Measurements from ENCODE around the gene CCT2. TPM values are rescaled to one million over a fixed set of nuclear protein-coding genes. Genes with fewer than 3 reads are reported as not detected.

Gene CCT2
- total RNA-seq, 1 experiment from 2014 or later = 345 TPM

DNA sequence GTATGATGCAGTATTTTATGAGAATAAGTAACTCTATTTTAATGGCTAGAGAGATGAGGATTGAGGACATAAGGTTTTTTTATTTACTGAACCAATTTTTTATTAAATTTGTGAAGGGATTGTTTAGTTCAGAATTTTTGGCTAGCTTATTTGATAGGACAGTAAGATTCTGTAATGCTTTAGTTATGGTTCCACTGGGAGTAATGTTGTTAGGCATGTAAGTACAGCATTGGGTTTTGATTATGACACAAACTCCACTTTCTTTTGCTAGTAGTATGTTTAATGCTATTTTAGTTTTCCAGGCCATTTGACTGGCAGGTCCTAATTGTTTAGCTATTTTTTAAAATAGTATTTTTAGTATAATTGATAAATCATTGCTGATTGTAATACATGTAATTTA is 59.3 kb downstream of the CCT2 start:
- Histone ChIP-seq H4K20me1 (ENCODE audit: low read length) (no peaks in the 10 kb centered on the region), H3K4me2 (ENCODE audit: low read length) (no peak overlapping the region), H3K27ac (ENCODE audit: low read length) (no peak overlapping the region), H3F3A (ENCODE audit: low read length, unreplicated experiment) (no peaks in the 10 kb centered on the region), H3K9me2 (replicated peaks; ENCODE audit: low read length) (no peaks in the 10 kb centered on the region), H3K9me3 (ENCODE audit: low read length) (no peaks in the 10 kb centered on the region), H2AFZ (ENCODE audit: low read length) (no peak overlapping the region), H3K9ac (ENCODE audit: low read length) (no peak overlapping the region), H3K27me3 (ENCODE audit: low read length) (no peaks in the 10 kb centered on the region), H3K4me3 (ENCODE audit: low read length) (no peak overlapping the region), H3K79me2 (ENCODE audit: low read length) (no peaks in the 10 kb centered on the region), H3K36me3 (ENCODE audit: low read depth, low read length) (no peaks in the 10 kb centered on the region), H3K4me1 (ENCODE audit: insufficient read depth, low read length) (no peaks in the 10 kb centered on the region)
- no peak for TF ChIP-seq EZH2phosphoT487 (IDR thresholded peaks at IDR 0.05; ENCODE audit: borderline replicate concordance, low read length)
- TF ChIP-seq, protein P1, sequence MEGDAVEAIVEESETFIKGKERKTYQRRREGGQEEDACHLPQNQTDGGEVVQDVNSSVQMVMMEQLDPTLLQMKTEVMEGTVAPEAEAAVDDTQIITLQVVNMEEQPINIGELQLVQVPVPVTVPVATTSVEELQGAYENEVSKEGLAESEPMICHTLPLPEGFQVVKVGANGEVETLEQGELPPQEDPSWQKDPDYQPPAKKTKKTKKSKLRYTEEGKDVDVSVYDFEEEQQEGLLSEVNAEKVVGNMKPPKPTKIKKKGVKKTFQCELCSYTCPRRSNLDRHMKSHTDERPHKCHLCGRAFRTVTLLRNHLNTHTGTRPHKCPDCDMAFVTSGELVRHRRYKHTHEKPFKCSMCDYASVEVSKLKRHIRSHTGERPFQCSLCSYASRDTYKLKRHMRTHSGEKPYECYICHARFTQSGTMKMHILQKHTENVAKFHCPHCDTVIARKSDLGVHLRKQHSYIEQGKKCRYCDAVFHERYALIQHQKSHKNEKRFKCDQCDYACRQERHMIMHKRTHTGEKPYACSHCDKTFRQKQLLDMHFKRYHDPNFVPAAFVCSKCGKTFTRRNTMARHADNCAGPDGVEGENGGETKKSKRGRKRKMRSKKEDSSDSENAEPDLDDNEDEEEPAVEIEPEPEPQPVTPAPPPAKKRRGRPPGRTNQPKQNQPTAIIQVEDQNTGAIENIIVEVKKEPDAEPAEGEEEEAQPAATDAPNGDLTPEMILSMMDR (conservative IDR thresholded peaks at IDR 0.05; ENCODE audit: low read depth, low read length) = no peak
- no peak for TF ChIP-seq EZH2 (IDR thresholded peaks at IDR 0.05; ENCODE audit: low read length, unreplicated experiment)
- ChIA-PET POLR2A (ENCODE audit: unreplicated experiment) (no interaction called here), CTCF (no interaction called here)
- DNase-seq = no peak
- ATAC-seq = no peak
- BruUV-seq (replicated peaks) = no TSS peak
- intact Hi-C loops (cut with micrococcal nuclease) = no loop called here

DNA sequence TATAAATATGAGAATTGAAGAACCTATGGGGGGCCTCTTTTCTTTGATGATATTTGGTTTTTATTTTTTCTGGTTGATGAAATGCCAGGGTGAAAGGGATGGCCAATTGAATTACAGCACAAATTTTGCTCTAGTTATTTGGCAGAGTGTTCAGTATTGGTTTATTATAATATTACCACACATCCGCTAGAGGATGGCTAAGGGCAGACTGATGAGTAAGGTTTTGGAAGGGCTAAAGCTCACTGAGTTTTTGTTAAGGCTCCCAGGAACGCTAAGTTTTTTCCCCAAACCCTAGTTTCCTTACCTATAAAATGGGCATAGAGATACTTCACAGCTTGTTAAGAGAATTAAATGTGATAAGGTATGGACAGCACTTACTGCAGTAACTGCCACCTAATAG is 59.8 kb downstream of the CCT2 start:
- no peak overlapping the region for H3K27ac ChIP-seq (ENCODE audit: low read length)
- no peaks in the 10 kb centered on the region for H3K27me3 ChIP-seq (ENCODE audit: low read length)
- H3K79me2 ChIP-seq (ENCODE audit: low read length) = no peaks in the 10 kb centered on the region
- no peak overlapping the region for H2AFZ ChIP-seq (ENCODE audit: low read length)
- H3K4me1 ChIP-seq (ENCODE audit: insufficient read depth, low read length) = no peaks in the 10 kb centered on the region
- H3K9ac ChIP-seq (ENCODE audit: low read length) = no peak overlapping the region
- BruUV-seq (replicated peaks) = no TSS peak
- no peak overlapping the region for H3K4me3 ChIP-seq (ENCODE audit: low read length)
- CTCF ChIA-PET = no interaction called here
- intact Hi-C loops (cut with micrococcal nuclease) = no loop called here
- no peak for DNase-seq
- no peaks in the 10 kb centered on the region for H4K20me1 ChIP-seq (ENCODE audit: low read length)
- TF ChIP-seq, protein P1 (conservative IDR thresholded peaks at IDR 0.05; ENCODE audit: low read depth, low read length) = no peak
- TF ChIP-seq EZH2 (IDR thresholded peaks at IDR 0.05; ENCODE audit: low read length, unreplicated experiment) (no peak), EZH2phosphoT487 (IDR thresholded peaks at IDR 0.05; ENCODE audit: borderline replicate concordance, low read length) (no peak)
- H3K4me2 ChIP-seq (ENCODE audit: low read length) = no peak overlapping the region
- no peaks in the 10 kb centered on the region for H3K9me3 ChIP-seq (ENCODE audit: low read length)
- POLR2A ChIA-PET (ENCODE audit: unreplicated experiment) = no interaction called here
- no peaks in the 10 kb centered on the region for H3K36me3 ChIP-seq (ENCODE audit: low read depth, low read length)
- ATAC-seq = no peak
- H3K9me2 ChIP-seq (replicated peaks; ENCODE audit: low read length) = no peaks in the 10 kb centered on the region
- H3F3A ChIP-seq (ENCODE audit: low read length, unreplicated experiment) = no peaks in the 10 kb centered on the region

DNA sequence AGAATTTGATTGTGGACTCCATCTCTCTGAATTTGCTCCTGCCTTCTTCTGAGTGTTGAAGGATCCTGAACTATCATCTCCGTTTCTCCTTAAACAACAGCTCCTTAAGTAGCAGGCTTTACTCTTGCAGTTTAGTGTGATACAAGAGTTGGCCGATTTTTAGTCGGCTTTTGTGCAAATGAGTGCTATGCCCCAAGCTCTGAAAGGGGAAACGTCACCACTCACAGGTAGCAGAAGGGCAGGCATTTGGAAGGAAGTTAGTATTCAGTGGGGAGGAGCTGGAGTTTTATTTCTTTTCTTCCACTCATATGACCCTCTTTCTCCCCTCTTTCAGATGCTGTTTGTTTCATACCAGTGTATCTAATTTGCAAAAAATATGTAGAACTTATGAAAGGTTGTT is 61.9 kb downstream of the CCT2 start:
- Histone ChIP-seq H3K36me3 (ENCODE audit: low read depth, low read length) (no peaks in the 10 kb centered on the region), H3K27me3 (ENCODE audit: low read length) (no peaks in the 10 kb centered on the region), H3K4me1 (ENCODE audit: insufficient read depth, low read length) (no peaks in the 10 kb centered on the region), H4K20me1 (ENCODE audit: low read length) (no peaks in the 10 kb centered on the region), H3K9me3 (ENCODE audit: low read length) (no peaks in the 10 kb centered on the region), H3K27ac (ENCODE audit: low read length) (no peak overlapping the region), H2AFZ (ENCODE audit: low read length) (no peak overlapping the region), H3K9ac (ENCODE audit: low read length) (no peak overlapping the region), H3K79me2 (ENCODE audit: low read length) (no peaks in the 10 kb centered on the region), H3K4me2 (ENCODE audit: low read length) (no peak overlapping the region), H3K4me3 (ENCODE audit: low read length) (no peak overlapping the region), H3F3A (ENCODE audit: low read length, unreplicated experiment) (no peaks in the 10 kb centered on the region), H3K9me2 (replicated peaks; ENCODE audit: low read length) (no peaks in the 10 kb centered on the region)
- no TSS peak for BruUV-seq (replicated peaks)
- CTCF ChIA-PET = interaction anchor here (0.5 kb wide), 1 partner anchor 52 kb away, joined by 5 read pairs; no protein-coding TSS in a partner anchor
- no peak for ATAC-seq
- TF ChIP-seq EZH2phosphoT487 (IDR thresholded peaks at IDR 0.05; ENCODE audit: borderline replicate concordance, low read length) (no peak), EZH2 (IDR thresholded peaks at IDR 0.05; ENCODE audit: low read length, unreplicated experiment) (no peak)
- TF ChIP-seq, protein P1 (conservative IDR thresholded peaks at IDR 0.05; ENCODE audit: low read depth, low read length) = no peak
- intact Hi-C loops (cut with micrococcal nuclease) = no loop called here
- POLR2A ChIA-PET (ENCODE audit: unreplicated experiment) = no interaction called here
- no peak for DNase-seq
